ENCODE measurements around the gene HSPA8.

The HSPA8 gene

GRCh38 chr11:123047266-123047946 lies 14.5 kb downstream of the HSPA8 start:
- DNase-seq (ENCODE audit: low read depth): no peak

DNA sequence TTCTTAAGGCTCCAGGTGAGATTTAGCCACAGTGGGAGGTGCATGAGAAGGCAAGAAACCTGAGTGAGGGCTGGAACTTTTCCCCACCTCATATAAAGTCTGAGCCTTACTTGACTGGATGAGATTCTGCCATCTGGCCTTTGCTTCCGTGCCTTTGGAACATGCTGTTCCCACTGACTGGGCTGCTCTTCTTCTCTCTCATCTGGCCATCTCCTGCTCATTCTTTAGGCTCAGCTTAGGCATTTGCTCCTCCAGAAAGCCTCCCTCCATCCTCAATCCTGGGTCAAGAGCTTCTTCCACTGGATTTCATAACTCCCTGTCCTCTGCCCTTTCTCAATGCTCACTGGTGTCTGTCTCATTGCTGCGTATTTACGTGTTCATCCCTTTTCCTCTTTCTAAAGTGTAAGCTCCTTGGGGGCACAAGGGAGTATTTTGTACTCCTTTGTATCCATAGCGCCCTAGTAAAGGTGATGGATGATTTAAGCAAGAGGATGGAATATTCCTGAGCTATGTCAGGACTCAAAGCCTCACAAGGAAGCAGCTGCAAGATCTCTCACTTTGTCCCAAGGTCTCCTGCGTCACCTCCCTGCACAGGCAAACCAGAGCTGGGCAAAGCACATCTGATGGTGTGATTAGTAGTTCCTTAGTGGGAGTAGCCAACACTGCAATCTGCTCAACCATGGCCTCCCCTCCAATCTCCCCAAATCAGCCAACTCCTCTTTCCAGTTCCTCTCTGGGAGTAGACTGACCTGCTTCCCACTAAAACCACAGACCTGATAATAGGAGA lies 15.3 kb downstream of the HSPA8 start:
- DNase-seq (ENCODE audit: low read depth): no peak

DNA sequence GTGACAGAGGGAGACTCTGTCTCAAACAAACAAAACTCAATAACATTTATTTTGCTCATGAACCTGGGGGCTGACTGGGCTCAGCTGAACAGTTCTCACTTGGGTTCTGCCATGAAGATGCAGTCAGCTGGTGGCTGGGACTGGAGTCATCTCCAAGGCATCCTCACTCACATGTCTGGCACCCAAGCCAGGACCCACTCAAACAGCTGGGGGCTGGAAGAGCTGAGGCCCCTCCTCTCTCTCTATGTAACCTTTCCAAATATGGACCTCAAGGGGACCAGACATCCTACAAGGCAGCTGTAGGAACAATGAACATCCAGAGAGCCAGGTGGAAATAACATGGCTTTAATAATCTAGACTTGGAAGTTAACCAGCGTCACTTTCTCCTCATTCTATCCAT lies 16.8 kb downstream of the HSPA8 start:
- no peak for DNase-seq (ENCODE audit: low read depth)

GRCh38 chr11:123041185-123041584 lies 20.8 kb downstream of the HSPA8 start:
- DNase-seq (ENCODE audit: low read depth): no peak

DNA sequence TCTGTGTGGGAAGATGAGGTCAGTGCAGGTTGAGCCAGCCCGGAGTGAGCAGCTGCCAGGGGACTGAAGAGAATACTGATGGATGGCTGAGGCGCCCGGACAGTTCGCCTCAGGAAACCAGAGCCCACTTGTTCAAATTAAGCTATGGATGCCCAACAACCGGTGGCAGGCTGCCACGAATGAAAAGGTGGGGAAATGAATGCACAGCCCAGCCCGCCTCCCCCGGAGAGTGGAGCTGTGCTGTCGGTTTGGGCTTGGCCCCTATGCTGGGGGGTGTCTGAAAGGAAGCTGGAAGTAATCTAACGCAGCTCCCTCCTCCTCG lies 21.9 kb downstream of the HSPA8 start:
- no peak for DNase-seq (ENCODE audit: low read depth)

GRCh38 chr11:123035831-123036230 lies 26.1 kb downstream of the HSPA8 start:
- DNase-seq (ENCODE audit: low read depth): no peak

GRCh38 chr11:123034597-123034996 lies 27.3 kb downstream of the HSPA8 start:
- no peak for DNase-seq (ENCODE audit: low read depth)

DNA sequence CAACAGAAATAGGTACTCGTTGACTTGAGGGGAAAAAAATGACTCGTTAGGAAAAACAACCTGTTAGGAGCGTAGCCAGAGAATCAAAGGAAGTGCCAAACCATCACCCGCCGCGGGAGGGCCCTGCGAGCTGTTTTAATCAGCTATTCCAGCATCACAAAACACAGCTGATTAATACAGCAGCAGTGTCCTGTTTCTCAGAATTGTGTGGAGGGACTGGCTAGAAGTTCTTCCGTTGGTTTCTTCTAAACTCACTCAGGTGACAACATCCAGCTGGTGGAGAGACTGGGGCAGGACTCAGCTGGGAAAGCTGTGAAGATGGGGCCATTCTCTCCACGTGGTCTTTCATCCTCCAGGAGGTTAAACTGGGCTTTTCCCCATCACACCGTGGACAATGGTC lies 28.0 kb downstream of the HSPA8 start:
- no peak for DNase-seq (ENCODE audit: low read depth)

DNA sequence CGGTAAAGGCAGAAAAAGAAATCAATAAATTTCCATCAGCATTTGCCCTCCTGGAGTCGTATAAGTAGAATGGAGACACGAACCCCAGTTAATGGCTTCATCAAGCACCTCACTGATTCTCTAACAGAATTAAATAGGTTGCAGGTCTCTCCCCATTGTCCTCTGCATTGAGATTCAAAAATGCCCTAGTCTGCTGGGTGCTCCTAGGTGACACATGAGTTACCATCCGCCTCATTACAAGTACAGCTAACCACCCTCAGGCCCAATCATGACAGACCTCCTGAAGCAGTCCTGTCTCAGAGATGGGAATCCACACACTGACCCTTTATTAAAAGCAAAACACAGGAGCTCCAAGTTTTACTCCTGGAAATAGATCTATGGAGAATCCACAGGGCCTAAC lies 31.4 kb downstream of the HSPA8 start:
- no peak for DNase-seq (ENCODE audit: low read depth)

- no peak for DNase-seq (ENCODE audit: low read depth)
These were observed 41.0 kb downstream of the HSPA8 start for GRCh38 chr11:123020968-123021367.

- DNase-seq (ENCODE audit: low read depth): no peak
These were observed 43.2 kb downstream of the HSPA8 start for GRCh38 chr11:123018702-123019101.

GRCh38 chr11:123011510-123011909 lies 50.4 kb downstream of the HSPA8 start:
- no peak for DNase-seq (ENCODE audit: low read depth)
